HG03108 (cell line): Measurements from ENCODE around the gene SYT17.

ENCODE experiments used
- ATAC-seq: cut with Tn5 transposase; IDR thresholded peaks from one replicate; pipeline ENCODE4 v1.9.1; 2021; ENCODE audit warnings: moderate library complexity; ENCODE audit not compliant: unreplicated experiment

SYT17 gene

GRCh38 chr16:19137201-19138128 lies 30.6 kb upstream of the SYT17 start:
- ATAC-seq: no peak

DNA sequence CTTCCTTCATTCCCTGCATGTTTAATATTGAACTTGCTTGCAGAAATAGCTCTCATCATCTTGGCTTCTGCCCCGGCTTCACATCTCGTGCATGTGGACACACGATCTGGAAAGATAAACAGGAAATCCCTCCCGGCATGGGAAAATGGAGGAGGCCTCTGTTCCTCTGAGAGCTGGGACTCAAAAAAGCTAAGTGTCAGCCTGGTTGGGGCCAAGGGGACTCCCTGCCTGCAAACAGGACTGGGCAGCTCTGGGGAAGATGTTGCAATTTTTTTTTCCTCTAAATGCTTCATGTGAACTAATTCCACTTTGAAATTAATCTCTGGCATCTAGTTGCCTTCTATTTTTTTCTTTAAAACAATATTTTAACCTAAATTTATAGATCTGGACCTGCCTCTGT lies 29.4 kb upstream of the SYT17 start:
- no peak for ATAC-seq

DNA sequence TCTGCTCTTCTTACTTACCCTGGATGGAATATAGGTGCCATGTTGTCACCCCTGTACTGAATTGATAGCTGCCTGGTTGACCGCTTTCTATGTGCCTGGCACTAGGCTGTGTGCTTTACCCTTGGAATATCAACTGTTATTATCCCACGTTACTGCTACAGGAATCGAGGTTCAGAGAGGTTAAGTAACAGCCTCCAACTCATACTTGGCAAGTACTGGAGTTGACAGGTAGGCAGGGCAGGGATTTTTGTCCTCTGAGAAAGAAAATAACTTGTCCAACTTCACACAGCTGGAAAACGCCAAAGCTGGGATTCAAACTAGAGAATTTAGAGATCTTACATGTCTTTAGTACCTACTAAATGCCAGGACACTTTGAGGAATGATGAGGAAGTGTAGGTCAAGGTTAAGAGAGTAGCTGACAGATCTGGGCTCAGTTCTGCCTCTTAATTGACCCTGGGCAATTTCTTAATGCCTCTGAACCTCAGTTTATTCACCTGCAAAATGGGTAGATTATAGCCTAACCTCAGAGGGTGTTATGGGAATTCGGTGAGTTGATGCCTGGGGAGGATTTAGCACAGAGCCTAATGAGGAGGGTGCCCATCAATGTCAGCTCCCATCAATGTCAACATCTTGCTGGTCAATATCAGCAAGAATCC lies 28.5 kb upstream of the SYT17 start:
- no peak for ATAC-seq

GRCh38 chr16:19140396-19140795 lies 27.6 kb upstream of the SYT17 start:
- no peak for ATAC-seq

DNA sequence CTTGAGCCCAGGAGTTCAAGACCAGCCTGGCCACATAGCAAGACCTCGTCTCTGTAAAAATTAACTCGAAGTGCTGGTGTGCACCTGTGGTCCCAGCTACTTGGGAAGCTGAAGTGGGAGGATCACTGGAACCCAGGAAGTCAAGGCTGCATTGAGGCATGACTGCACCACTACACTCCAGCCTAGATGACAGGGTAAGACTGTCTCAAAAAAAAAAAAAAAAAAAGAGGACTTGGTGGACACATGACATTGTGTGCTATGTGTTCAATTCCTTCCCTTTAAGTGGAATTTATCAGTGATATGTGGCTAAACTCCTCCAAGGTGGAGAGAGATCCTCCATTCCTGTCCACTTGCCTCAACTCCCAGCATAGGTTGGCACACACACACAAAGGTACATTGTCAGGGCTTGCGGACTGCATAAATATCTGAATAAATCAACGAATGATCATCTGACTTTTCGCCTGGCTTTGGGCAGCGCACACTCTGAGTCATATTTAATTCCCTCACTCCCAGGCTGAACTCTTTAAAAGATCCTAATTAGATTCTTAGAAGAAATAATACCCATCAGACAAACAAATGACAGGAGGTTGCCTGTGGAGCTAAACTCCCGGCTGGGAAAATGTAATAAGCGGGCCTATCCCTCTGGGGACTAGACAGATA lies 25.0 kb upstream of the SYT17 start:
- no peak for ATAC-seq

DNA sequence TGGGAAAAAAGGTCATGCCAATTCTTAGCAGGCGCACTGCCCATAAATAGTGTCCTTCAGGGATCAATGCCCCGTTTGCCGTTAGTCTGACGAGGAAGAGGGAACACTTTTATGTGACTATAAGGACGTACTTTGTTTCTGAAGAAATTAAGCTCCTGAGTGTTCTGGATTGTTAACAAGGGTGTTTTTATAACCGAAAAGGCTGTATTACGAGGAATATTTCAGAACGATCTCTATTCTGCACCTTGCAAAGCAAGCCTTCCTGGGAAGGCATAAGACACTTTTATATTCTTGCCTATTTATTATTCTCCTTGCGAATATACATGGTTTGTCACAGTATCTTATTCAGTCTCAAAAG lies 24.5 kb upstream of the SYT17 start:
- ATAC-seq: no peak

DNA sequence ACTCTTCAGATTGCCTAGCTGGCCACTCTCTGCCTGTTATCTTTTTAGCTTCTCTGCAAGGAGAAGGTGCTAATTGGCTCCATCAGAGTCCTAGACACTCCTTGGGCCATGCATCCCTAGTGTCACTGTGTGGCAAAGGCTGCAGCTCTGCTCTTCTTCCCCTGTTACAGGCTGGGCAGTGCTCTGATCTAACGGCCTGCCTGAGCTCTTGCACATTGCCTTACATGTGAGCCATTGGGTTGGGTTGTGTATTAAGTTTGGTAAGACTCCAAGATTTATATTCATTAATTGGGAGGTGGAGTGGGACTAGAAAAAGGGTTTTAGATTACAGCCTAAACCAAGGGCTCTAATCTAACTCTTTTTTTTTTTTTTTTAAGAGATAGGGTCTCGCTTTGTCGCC lies 23.0 kb upstream of the SYT17 start:
- no peak for ATAC-seq

- no peak for ATAC-seq
These were observed 20.9 kb upstream of the SYT17 start for GRCh38 chr16:19147126-19147525.

DNA sequence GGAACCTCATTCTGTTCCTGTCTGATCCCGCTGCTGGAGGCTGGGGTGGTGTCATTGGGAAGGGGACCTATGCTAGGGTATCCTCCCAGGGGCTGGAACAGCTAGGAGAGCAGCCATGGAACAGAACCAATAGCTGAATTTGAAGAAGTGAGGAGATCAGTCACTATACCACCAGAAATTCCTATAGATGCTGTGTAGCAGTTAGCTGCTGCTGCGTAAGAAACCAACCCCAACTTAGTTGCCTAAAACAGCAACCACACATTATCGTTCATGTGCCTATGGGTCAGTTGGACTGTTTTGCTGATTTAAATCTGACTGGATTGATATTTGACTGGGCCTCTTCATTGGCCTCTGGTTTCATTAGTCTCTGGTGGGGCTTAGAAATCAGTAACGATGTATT lies 20.4 kb upstream of the SYT17 start:
- ATAC-seq: no peak

DNA sequence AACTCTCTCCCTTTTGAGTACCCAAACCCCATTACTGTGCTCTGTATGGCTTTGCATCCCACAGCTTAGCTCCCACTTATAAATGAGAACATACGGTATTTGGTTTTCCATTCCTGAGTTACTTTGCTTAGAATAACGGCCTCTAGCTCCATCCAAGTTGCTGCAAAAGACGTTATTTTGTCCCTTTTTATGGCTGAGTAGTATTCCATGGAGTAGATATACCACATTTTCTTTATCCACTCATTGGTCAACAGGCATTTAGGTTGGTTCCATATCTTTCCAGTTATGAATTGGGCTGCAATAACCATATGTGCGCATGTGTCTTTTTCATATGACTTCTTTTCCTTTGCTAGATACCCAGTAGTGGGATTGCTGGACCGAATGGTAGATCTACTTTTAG lies 19.9 kb upstream of the SYT17 start:
- ATAC-seq: no peak

- ATAC-seq: no peak
These were observed 16.7 kb upstream of the SYT17 start for GRCh38 chr16:19151310-19151709.

DNA sequence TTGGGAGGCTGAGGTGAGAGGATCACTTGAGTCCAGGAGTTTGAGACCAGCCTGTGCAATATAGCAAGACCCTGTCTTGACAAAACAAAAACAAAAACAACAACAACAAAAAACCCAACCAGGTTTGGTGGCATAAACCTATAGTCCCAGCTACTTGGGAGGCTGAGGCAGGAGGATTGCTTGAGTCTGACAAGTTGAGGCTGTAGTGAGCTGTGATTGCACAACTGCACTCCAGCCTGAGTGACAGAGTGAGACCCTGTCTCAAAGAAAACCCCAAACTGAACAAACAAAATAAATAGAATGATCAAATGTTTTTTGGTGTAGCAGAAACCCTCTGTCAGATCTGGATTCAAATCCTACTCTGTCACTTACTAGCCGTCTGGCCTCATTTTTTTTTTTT lies 16.0 kb upstream of the SYT17 start:
- no peak for ATAC-seq

- ATAC-seq: no peak
These were observed 14.2 kb upstream of the SYT17 start for GRCh38 chr16:19153876-19154275.

GRCh38 chr16:19162085-19162484 lies 6.0 kb upstream of the SYT17 start:
- no peak for ATAC-seq

DNA sequence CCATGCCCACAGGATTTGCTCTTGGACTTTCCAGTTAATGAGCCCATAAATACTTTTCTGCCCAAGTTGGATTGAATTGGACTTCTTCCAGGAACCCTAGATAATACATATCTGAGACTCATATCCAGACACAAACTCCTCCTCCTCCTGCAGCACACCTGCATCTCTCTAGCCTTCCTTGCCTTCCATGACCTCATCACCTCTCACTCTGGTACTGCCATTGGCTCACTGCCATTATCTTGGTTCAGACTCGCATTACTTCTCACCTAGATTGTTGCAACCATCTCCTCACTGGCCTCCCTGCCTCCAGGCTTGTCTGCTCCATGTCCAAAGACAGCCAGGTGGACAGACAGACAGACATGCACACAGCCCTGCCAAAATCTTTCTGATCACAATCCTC lies 4.8 kb upstream of the SYT17 start:
- no peak for ATAC-seq

GRCh38 chr16:19164285-19164684 lies 3.8 kb upstream of the SYT17 start:
- ATAC-seq: no peak

DNA sequence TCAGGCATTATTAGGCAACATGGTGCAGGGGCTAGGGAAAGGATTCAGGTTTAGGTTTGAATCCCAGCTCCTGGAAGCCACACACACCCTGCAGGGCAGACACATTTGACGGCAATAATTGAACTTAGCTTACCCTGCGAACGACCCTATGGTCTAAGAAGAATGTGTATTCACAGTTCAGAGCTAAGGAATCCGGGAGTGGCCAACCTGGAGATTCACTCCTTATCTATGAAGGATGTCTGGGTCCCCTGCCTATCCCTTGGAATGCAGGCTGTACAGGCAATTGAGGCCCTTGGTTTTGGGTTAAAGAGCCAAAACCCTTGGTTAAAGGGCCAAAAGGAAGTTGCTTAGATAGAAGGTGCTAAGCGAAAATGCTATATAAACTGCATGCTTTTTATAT lies 2.9 kb upstream of the SYT17 start:
- no peak for ATAC-seq

GRCh38 chr16:19166500-19166899 lies 1.5 kb upstream of the SYT17 start:
- no peak for ATAC-seq

DNA sequence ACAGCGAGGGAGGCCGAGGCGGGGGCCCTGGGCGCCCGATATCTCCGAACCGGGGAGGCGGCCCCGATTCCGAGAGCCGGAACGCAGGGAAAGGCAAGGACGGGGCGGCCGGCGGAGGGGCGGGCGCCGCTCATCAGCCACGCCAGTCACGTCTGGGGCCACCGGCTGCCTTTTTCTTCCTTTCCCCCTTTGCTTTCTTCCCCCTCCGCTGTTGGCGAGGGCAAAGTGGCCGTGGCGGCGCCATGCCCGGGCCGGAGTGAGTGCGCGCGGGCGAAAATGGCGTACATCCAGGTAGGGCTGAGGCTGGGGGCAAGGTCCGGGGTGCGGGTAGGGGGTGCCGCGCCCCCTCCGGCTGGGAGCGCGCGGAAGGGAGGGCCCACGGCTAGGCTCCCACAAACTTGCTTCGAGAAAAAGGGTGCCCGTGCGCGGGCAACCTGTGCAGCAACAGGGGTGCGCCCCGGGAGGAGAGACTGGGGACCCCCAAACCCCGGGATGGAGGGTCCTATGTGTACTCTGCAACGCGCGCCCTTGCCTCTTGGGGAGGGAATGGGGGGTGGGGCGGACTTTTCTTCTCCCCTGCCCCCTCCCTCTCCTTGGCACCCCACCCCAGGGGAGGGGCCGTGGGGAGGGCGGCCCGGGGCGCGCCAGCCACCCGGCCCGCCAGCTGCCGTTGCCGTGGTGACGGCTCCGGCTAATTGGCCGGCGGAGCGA lies 486 bp downstream of the SYT17 start:
- no peak for ATAC-seq

- ATAC-seq: no peak
These were observed 1.1 kb downstream of the SYT17 start for GRCh38 chr16:19169082-19169639.

DNA sequence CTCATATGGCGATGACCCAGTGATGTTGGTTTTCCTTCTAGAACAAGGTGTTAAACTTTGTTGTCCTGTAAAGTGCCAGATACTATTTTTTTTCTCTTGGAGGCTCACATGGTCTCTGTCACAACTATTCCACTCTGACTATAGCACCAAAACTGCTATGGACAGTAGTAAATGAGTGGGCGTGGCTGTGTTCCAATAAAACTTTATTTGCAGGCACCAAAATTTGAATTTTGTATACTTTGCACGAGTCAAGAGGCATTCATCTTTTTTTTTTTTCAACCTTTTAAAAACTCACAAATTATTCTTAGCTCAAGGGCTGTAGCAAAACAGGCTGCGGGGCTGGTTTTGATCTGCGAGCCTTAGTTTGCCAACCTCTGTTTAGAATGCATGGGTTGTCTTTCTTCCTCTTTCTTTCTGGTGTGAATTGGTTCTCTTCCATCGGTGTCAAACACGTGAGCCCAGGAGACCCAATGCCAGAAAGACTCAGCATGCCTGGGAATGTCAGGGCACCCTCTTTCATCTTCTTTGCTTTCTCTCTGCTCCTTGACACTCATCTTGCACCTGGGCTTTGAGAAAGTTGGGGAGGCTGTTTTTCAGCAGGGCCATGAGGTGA lies 2.1 kb downstream of the SYT17 start:
- ATAC-seq: no peak
